PFSK-1 (cell line): ENCODE measurements around the gene CCSER1.

Source experiments
- FOXP2 ChIP-seq: optimal IDR thresholded peaks from 2 replicates; pipeline ENCODE3; 2011; ENCODE audit warnings: borderline replicate concordance, control low read depth, inconsistent platforms; ENCODE audit not compliant: insufficient read depth; ENCODE audit errors: extremely low read length, extremely low read depth
- POLR2AphosphoS5 ChIP-seq: IDR thresholded peaks from 2 replicates; pipeline ENCODE4 v1.6.1; 2012; ENCODE audit warnings: low read depth, mild to moderate bottlenecking, control low read depth, low read length, moderate library complexity
- REST ChIP-seq, 2 experiments: IDR thresholded peaks; 2 replicates each; pipeline versions ENCODE4 v1.6.1 to v1.8.0; 2011 to 2012; ENCODE audit warnings: low read depth in 2 of 2, low read length in 2 of 2, control low read depth in 1 of 2, inconsistent platforms in 1 of 2, mild to moderate bottlenecking in 1 of 2, moderate library complexity in 1 of 2; ENCODE audit not compliant: insufficient read depth in 1 of 2
- SIN3A ChIP-seq: IDR thresholded peaks from 2 replicates; pipeline ENCODE4 v1.6.1; 2012; ENCODE audit warnings: mild to moderate bottlenecking, low read length, moderate library complexity, borderline replicate concordance; ENCODE audit not compliant: insufficient read depth
- TAF1 ChIP-seq: IDR thresholded peaks from 2 replicates; pipeline ENCODE4 v1.6.1; 2012; ENCODE audit warnings: low read length, control low read depth, borderline replicate concordance; ENCODE audit not compliant: insufficient read depth

Gene CCSER1

GRCh38 chr4:91035276-91035675, 908.1 kb downstream of the CCSER1 start:
- TF ChIP-seq FOXP2 = no peak
- no peak for TF ChIP-seq TAF1
- TF ChIP-seq SIN3A = no peak
- no peak for TF ChIP-seq REST (IDR thresholded peaks at IDR 0.05; ENCODE audit: insufficient read depth in 1 of 2, low read depth in 2 of 2, low read length in 2 of 2)
- no peak for TF ChIP-seq POLR2AphosphoS5

DNA sequence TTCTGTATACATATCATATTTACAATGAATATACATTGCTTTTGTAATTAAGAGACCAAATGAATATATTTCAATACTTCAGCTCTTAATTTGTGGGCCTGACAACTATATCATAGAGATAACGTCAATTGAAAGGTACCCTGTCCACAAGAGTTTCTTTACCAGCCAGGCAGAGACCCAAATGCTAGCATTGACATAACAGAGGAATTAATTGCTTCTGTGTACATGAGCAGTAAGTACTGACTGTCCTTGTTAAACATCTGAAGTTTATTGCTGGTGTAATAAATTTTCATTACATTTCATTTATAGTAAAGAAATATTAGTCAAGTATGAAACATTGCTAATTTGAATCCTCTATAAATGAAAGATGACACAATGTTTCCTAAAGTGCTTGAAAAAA, 910.8 kb downstream of the CCSER1 start:
- TF ChIP-seq FOXP2 (no peak), TAF1 (no peak), POLR2AphosphoS5 (no peak), SIN3A (no peak), REST (IDR thresholded peaks at IDR 0.05; ENCODE audit: insufficient read depth in 1 of 2, low read depth in 2 of 2, low read length in 2 of 2) (no peak)

GRCh38 chr4:91057871-91058270, 930.7 kb downstream of the CCSER1 start:
- TF ChIP-seq REST (IDR thresholded peaks at IDR 0.05; ENCODE audit: insufficient read depth in 1 of 2, low read depth in 2 of 2, low read length in 2 of 2) (no peak), TAF1 (no peak)

- no peak for TF ChIP-seq FOXP2
- no peak for TF ChIP-seq REST (IDR thresholded peaks at IDR 0.05; ENCODE audit: insufficient read depth in 1 of 2, low read depth in 2 of 2, low read length in 2 of 2)
- no peak for TF ChIP-seq SIN3A
- TF ChIP-seq TAF1 = no peak
- TF ChIP-seq POLR2AphosphoS5 = no peak
Observed at GRCh38 chr4:91058345-91058744, 931.2 kb downstream of the CCSER1 start.

GRCh38 chr4:91064157-91064853, 937.1 kb downstream of the CCSER1 start:
- TF ChIP-seq FOXP2 (peak; percentile 25), REST (IDR thresholded peaks at IDR 0.05; ENCODE audit: insufficient read depth in 1 of 2, low read depth in 2 of 2, low read length in 2 of 2) (0 out of 4 replicates have a peak, but pooled peaks of 1 of the 2 experiments have one; percentile 45), TAF1 (no peak), SIN3A (no peak), POLR2AphosphoS5 (no peak)
